Endothelial cell of umbilical vein (primary cell): ENCODE results near the gene UBE2G1. TPM values are rescaled to one million over a fixed set of nuclear protein-coding genes. Genes with fewer than 3 reads are reported as not detected.

Experiments
- BruUV-seq: library from RNA; stranded (reverse); fragments of 400-500 nt; replicated peaks from 2 replicates; lab custom pipeline; 2021; lab: Mats Ljungman, UMichigan
- CTCF ChIA-PET: fragments of 300-600, 350-600 bp; sonication (Branson Sonifier 250); formaldehyde crosslinking; loops from one replicate; lab custom pipeline; 2021; ENCODE audit warnings: antibody characterized with exemption, inconsistent platforms; lab: Charles Lee
- POLR2A ChIA-PET: fragments of 300-600, 350-600 bp; sonication (Branson Sonifier 250); formaldehyde crosslinking; loops from one replicate; lab custom pipeline; 2021; ENCODE audit warnings: antibody characterized with exemption, inconsistent platforms; lab: Charles Lee
- DNase-seq: peaks from one replicate; pipeline ENCODE4 v3.0.0-alpha.2; 2011; ENCODE audit warnings: low read depth, low spot score
- FAIRE-seq: peaks from 2 replicates; lab custom pipeline; 2011; peaks lifted over from hg19 to GRCh38; lab: Jason Lieb, UNC
- H2AFZ ChIP-seq: 2 replicates; pipeline ENCODE4 v1.6.0; 2012; ENCODE audit warnings: low read depth, low read length, control low read depth, inconsistent platforms
- H3K27ac ChIP-seq: 2 replicates; pipeline ENCODE4 v1.5.1; 2011; ENCODE audit warnings: low read depth, mild to moderate bottlenecking, control low read depth, low read length, moderate library complexity; ENCODE audit not compliant: insufficient read depth
- H3K27me3 ChIP-seq, 2 experiments: 2 replicates each; pipeline versions ENCODE4 v1.6.0 to v1.6.1; 2011; ENCODE audit warnings: low read length in 2 of 2, mixed read lengths in 1 of 2; ENCODE audit not compliant: control insufficient read depth in 2 of 2, insufficient read depth in 2 of 2
- H3K36me3 ChIP-seq, 2 experiments: 2 replicates in 1 of 2; 3 replicates in 1 of 2; pipeline ENCODE4 v1.5.1; 2011; ENCODE audit warnings: low read length in 2 of 2, mild to moderate bottlenecking in 1 of 2, moderate library complexity in 1 of 2; ENCODE audit not compliant: control insufficient read depth in 2 of 2, insufficient read depth in 2 of 2; ENCODE audit errors: extremely low read depth in 1 of 2
- H3K4me1 ChIP-seq: 3 replicates; pipeline ENCODE4 v1.5.1; 2011; ENCODE audit warnings: mild to moderate bottlenecking, low read length; ENCODE audit not compliant: control insufficient read depth, insufficient read depth; ENCODE audit errors: extremely low read depth
- H3K4me2 ChIP-seq: 2 replicates; pipeline ENCODE4 v1.6.1; 2011; ENCODE audit warnings: low read length, control low read depth, mixed read lengths; ENCODE audit not compliant: insufficient read depth
- H3K4me3 ChIP-seq, 3 experiments: fragments of 200-600 bp in 1 of 3; sonication (generic), shearing (Covaris generic) in 1 of 3; replicated peaks in 1 of 3; 2 replicates each; pipeline ENCODE4 v1.5.1; 2011 to 2016; ENCODE audit warnings: control low read depth in 3 of 3, low read length in 3 of 3, mild to moderate bottlenecking in 2 of 3, inconsistent platforms in 1 of 3, low read depth in 1 of 3, moderate library complexity in 1 of 3; ENCODE audit not compliant: insufficient read depth in 1 of 3
- H3K79me2 ChIP-seq: 2 replicates; pipeline ENCODE4 v1.6.0; 2012; ENCODE audit warnings: low read length, inconsistent platforms; ENCODE audit not compliant: control insufficient read depth, insufficient read depth
- H3K9ac ChIP-seq: replicated peaks from 2 replicates; pipeline ENCODE3; 2011; ENCODE audit warnings: low read length, control low read depth; ENCODE audit not compliant: insufficient read depth; ENCODE audit errors: extremely low read depth
- H3K9me1 ChIP-seq: replicated peaks from 3 replicates; pipeline ENCODE4 v1.6.0; 2011; ENCODE audit warnings: mild to moderate bottlenecking, low read length; ENCODE audit not compliant: control insufficient read depth, insufficient read depth; ENCODE audit errors: extremely low read depth
- H3K9me3 ChIP-seq: replicated peaks from 2 replicates; pipeline ENCODE4 v1.5.1; 2012; ENCODE audit warnings: low read length, inconsistent platforms; ENCODE audit not compliant: control insufficient read depth, insufficient read depth
- H4K20me1 ChIP-seq: replicated peaks from 2 replicates; pipeline ENCODE3; 2011; ENCODE audit warnings: mild to moderate bottlenecking, low read length; ENCODE audit not compliant: control insufficient read depth, insufficient read depth; ENCODE audit errors: extremely low read depth
- EZH2 ChIP-seq: IDR thresholded peaks from 2 replicates; pipeline ENCODE4 v1.6.1; 2012; ENCODE audit warnings: borderline replicate concordance, low read depth, mild to moderate bottlenecking, moderate library complexity, low read length, inconsistent platforms; ENCODE audit not compliant: severe bottlenecking
- FOS ChIP-seq: IDR thresholded peaks from 2 replicates; pipeline ENCODE4 v1.6.1; 2011; ENCODE audit warnings: mild to moderate bottlenecking, low read length, moderate library complexity, borderline replicate concordance; ENCODE audit not compliant: insufficient read depth
- GATA2 ChIP-seq: IDR thresholded peaks from 2 replicates; pipeline ENCODE4 v1.7.0; 2011; ENCODE audit warnings: low read depth, mild to moderate bottlenecking, moderate library complexity, mixed read lengths, low read length; ENCODE audit not compliant: insufficient read length, insufficient read depth
- JUN ChIP-seq: IDR thresholded peaks from 2 replicates; pipeline ENCODE4 v1.6.1; 2011; ENCODE audit warnings: borderline replicate concordance, low read depth; ENCODE audit not compliant: insufficient read length, insufficient read depth
- MAX ChIP-seq: IDR thresholded peaks from 2 replicates; pipeline ENCODE4 v1.6.1; 2011; ENCODE audit not compliant: insufficient read depth, insufficient read length
- MYC ChIP-seq: IDR thresholded peaks from one replicate; pipeline ENCODE4 v1.6.1; 2011; ENCODE audit warnings: mild to moderate bottlenecking, low read depth, low read length
- POLR2A ChIP-seq: IDR thresholded peaks from 2 replicates; pipeline ENCODE4 v1.6.1; 2012; ENCODE audit warnings: low read depth, mild to moderate bottlenecking, control low read depth, low read length
- POLR2AphosphoS5 ChIP-seq: IDR thresholded peaks from 2 replicates; pipeline ENCODE4 v1.6.1; 2012; ENCODE audit warnings: low read depth, mild to moderate bottlenecking, control low read depth, low read length, moderate library complexity; ENCODE audit not compliant: insufficient read depth
- dilution Hi-C: fragments of 300-500 bp; cut with MboI; formaldehyde crosslinking; loops from one replicate; pipeline ENCODE4 v1.15.0; 2019; ENCODE audit warnings: low sequenced_read_pairs; ENCODE audit not compliant: extremely low pct_ligation_motif_present
- intact Hi-C: fragments of 100-400 bp; cut with micrococcal nuclease; formaldehyde crosslinking; loops from one replicate; pipeline ENCODE4 v1.10.0; 2022
- polyA plus RNA-seq, 4 experiments: library from polyadenylated mRNA; depleted of rRNA in 3 of 4; stranded (reverse) in 3 of 4; unstranded in 1 of 4; fragments of >200 nt; gene quantifications; 2 replicates each; pipeline versions ENCODE4 v1.2.1 to v1.2.3, GENCODE V29; 2011 to 2012; ENCODE audit warnings: missing spikeins in 1 of 4
- total RNA-seq: library from RNA; stranded (reverse); gene quantifications from 2 replicates; pipeline ENCODE4 v1.2.3, GENCODE V29; 2021
- TF ChIP-seq, protein P1 (sequence below), 2 donors: IDR thresholded peaks; 1 replicate in 1 of 2; 2 replicates in 1 of 2; pipeline ENCODE4 v1.5.1; 2011; ENCODE audit warnings: low read length in 2 of 2, mild to moderate bottlenecking in 2 of 2, moderate library complexity in 2 of 2, control low read depth in 1 of 2, inconsistent platforms in 1 of 2, low read depth in 1 of 2; ENCODE audit not compliant: insufficient read depth in 1 of 2; ENCODE audit errors: extremely low read depth in 1 of 2

The UBE2G1 gene
- total and polyA plus RNA-seq, 2 donors (not counting 3 experiments of a cell fraction or from before 2014, with no cell fraction given), result 29.2 to 79.6 TPM

DNA sequence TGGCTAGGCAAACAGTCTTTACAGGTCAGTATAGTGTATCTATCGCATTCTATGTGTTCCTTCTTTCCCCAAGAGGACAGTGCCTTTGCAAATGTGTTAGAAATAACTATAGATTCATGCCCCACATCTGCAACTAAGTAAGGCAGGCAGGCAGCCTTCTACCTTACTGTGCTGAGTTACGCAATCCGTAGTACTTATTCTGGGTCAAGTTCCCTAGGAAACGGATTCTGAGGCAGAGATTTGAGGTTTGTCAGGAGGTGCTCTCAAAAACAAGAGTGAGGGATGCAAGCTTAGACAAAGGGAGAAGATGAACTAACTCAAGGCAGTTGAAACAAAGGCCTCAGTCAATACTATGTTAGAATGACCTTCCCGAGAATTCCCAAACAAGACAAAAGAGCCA is 90.0 kb downstream of the UBE2G1 start:
- Histone ChIP-seq H2AFZ (no peak overlapping the region), H3K9me3 (no peaks in the 10 kb centered on the region), H3K4me1 (no peaks in the 10 kb centered on the region), H3K27ac (no peak overlapping the region), H4K20me1 (peaks cover 2% of the 10 kb centered on the region), H3K27me3 (no peaks in the 10 kb centered on the region), H3K9me1 (no peaks in the 10 kb centered on the region), H3K79me2 (peaks cover 21% of the 10 kb centered on the region), H3K4me2 (no peak overlapping the region), H3K36me3 (peaks cover 5 to 8% of the 10 kb centered on the region in 2 experiments), H3K4me3 (no peak overlapping the region), H3K9ac (no peak overlapping the region)
- TF ChIP-seq MAX (no peak), MYC (no peak), JUN (no peak), POLR2AphosphoS5 (no peak), FOS (no peak), POLR2A (no peak), EZH2 (no peak), GATA2 (no peak)
- TF ChIP-seq, protein P1, sequence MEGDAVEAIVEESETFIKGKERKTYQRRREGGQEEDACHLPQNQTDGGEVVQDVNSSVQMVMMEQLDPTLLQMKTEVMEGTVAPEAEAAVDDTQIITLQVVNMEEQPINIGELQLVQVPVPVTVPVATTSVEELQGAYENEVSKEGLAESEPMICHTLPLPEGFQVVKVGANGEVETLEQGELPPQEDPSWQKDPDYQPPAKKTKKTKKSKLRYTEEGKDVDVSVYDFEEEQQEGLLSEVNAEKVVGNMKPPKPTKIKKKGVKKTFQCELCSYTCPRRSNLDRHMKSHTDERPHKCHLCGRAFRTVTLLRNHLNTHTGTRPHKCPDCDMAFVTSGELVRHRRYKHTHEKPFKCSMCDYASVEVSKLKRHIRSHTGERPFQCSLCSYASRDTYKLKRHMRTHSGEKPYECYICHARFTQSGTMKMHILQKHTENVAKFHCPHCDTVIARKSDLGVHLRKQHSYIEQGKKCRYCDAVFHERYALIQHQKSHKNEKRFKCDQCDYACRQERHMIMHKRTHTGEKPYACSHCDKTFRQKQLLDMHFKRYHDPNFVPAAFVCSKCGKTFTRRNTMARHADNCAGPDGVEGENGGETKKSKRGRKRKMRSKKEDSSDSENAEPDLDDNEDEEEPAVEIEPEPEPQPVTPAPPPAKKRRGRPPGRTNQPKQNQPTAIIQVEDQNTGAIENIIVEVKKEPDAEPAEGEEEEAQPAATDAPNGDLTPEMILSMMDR (IDR thresholded peaks at IDR 0.05; ENCODE audit: extremely low read depth in 1 of 2, insufficient read depth in 1 of 2, low read depth in 1 of 2, low read length in 2 of 2), result no peak
- ChIA-PET CTCF (no interaction called here), POLR2A (no interaction called here)
- dilution Hi-C loops, result no loop called here
- intact Hi-C loops, result no loop called here
- DNase-seq (no peak), FAIRE-seq (no peak)
- no TSS peak for BruUV-seq
